Activated CD4-positive, alpha-beta T cell treated with anti-CD3 and anti-CD28 coated beads for 4 hours (primary cell): ENCODE data around the gene ZFP90.
A peak's percentile ranks its signal among the peaks of the same experiment; 100 is the strongest.
"Not testable (repeated sequence)": the region's sequence is repeated elsewhere in the genome, so short reads cannot be mapped to it uniquely, and the experiment has no call there.

Experiments used
- DNase-seq, 2 donors: peaks; one replicate each; pipeline ENCODE4 v3.0.0-alpha.2; 2020

The ZFP90 gene

GRCh38 chr16:68519225-68519745 lies 19.8 kb upstream of the ZFP90 start:
- no peak for DNase-seq

GRCh38 chr16:68520649-68521086 lies 18.4 kb upstream of the ZFP90 start:
- DNase-seq: peak; percentile 87 to 89

GRCh38 chr16:68524069-68524820 lies 14.8 kb upstream of the ZFP90 start:
- no peak for DNase-seq

- DNase-seq: no peak
Observed at GRCh38 chr16:68526143-68526781, 12.8 kb upstream of the ZFP90 start.

GRCh38 chr16:68526782-68527145 lies 12.3 kb upstream of the ZFP90 start:
- DNase-seq: no peak

- no peak for DNase-seq
Observed at GRCh38 chr16:68528233-68528632, 10.9 kb upstream of the ZFP90 start.

GRCh38 chr16:68528686-68529379 lies 10.3 kb upstream of the ZFP90 start:
- DNase-seq: peak; percentile 86 to 92

- no peak for DNase-seq
Observed at GRCh38 chr16:68529608-68529930, 9.5 kb upstream of the ZFP90 start.

GRCh38 chr16:68529931-68530701 lies 9.0 kb upstream of the ZFP90 start:
- DNase-seq: peak; percentile 89 to 90

GRCh38 chr16:68533937-68534336 lies 5.2 kb upstream of the ZFP90 start:
- DNase-seq: no peak

GRCh38 chr16:68535331-68535730 lies 3.8 kb upstream of the ZFP90 start:
- no peak for DNase-seq

- peak; percentile 8 to 16 for DNase-seq
Observed at GRCh38 chr16:68539711-68540239, 684 bp downstream of the ZFP90 start.

GRCh38 chr16:68548947-68549346 lies 9.9 kb downstream of the ZFP90 start:
- DNase-seq: no peak

- no peak for DNase-seq
Observed at GRCh38 chr16:68553186-68553585, 14.1 kb downstream of the ZFP90 start.

- not testable (repeated sequence) for DNase-seq
Observed at GRCh38 chr16:68560341-68560740, 21.2 kb downstream of the ZFP90 start.

- DNase-seq: no peak
Observed at GRCh38 chr16:68563631-68564381, 24.7 kb downstream of the ZFP90 start.

GRCh38 chr16:68564382-68564985 lies 25.4 kb downstream of the ZFP90 start:
- DNase-seq: no peak

GRCh38 chr16:68574479-68574878 lies 35.4 kb downstream of the ZFP90 start:
- DNase-seq: no peak

GRCh38 chr16:68575082-68575481 lies 36.0 kb downstream of the ZFP90 start:
- DNase-seq: no peak

- DNase-seq: no peak
Observed at GRCh38 chr16:68577352-68577853, 38.3 kb downstream of the ZFP90 start.
